ENCODE results near the gene NKTR. TPM values are rescaled to one million over a fixed set of nuclear protein-coding genes. Genes with fewer than 3 reads are reported as not detected.

The NKTR gene
- total and polyA plus RNA-seq, 2 of the 13 experiments (the other 11 are each of a cell fraction or from before 2014, with no cell fraction given), result 41.3 to 59.6 TPM

- TF ChIP-seq ZNF800 (CRISPR knock-in tag; IDR thresholded peaks at IDR 0.05), result no peak
- 0 out of 2 replicates have a peak, but pooled peaks have one; percentile 67 for TF ChIP-seq ZNF468 (CRISPR knock-in tag; IDR thresholded peaks at IDR 0.05)
- no peak for TF ChIP-seq ZBTB10 (CRISPR knock-in tag; IDR thresholded peaks at IDR 0.05; ENCODE audit: borderline replicate concordance)
- TF ChIP-seq CHD4 (IDR thresholded peaks at IDR 0.05; ENCODE audit: borderline replicate concordance, low read length), result no peak
- TF ChIP-seq ZNF20 (CRISPR knock-in tag; IDR thresholded peaks at IDR 0.05), result no peak
- TF ChIP-seq TBX2 (CRISPR knock-in tag; IDR thresholded peaks at IDR 0.05; ENCODE audit: borderline replicate concordance), result peak; percentile 97
- peak; percentile 71; the same call in 1 of the 2 replicates for TF ChIP-seq ZNF546 (CRISPR knock-in tag; conservative IDR thresholded peaks at IDR 0.05)
- TF ChIP-seq ZNF142 (CRISPR knock-in tag; IDR thresholded peaks at IDR 0.05), result peak; percentile 23; the same call in 1 of the 2 replicates
- no peak for TF ChIP-seq ZNF570 (CRISPR knock-in tag; IDR thresholded peaks at IDR 0.05; ENCODE audit: borderline replicate concordance)
- TF ChIP-seq ZNF275 (CRISPR knock-in tag; IDR thresholded peaks at IDR 0.05; ENCODE audit: borderline replicate concordance), result peak; percentile 74; the same call in 1 of the 2 replicates
- no peak for TF ChIP-seq TRIM22 (IDR thresholded peaks at IDR 0.05)
- TF ChIP-seq ELF1 (CRISPR knock-in tag; IDR thresholded peaks at IDR 0.05), result peak; percentile 46; the same call in 1 of the 2 replicates
- TF ChIP-seq FOSL1 (CRISPR knock-in tag; IDR thresholded peaks at IDR 0.05; ENCODE audit: borderline replicate concordance), result no peak
- peak; percentile 68; the same call in 1 of the 2 replicates for TF ChIP-seq ZNF709 (CRISPR knock-in tag; IDR thresholded peaks at IDR 0.05)
Measured at GRCh38 chr3:42600111-42600957, at the start of gene NKTR (continued).
